Measurements from ENCODE around the gene CA6.

- TF ChIP-seq EP300 (IDR thresholded peaks at IDR 0.05; ENCODE audit: borderline replicate concordance): no peak
- TF ChIP-seq EGR1 (IDR thresholded peaks at IDR 0.05): no peak
- TF ChIP-seq ZBTB7A (IDR thresholded peaks at IDR 0.05; ENCODE audit: low read depth): no peak
- TF ChIP-seq TAF1 (IDR thresholded peaks at IDR 0.05; ENCODE audit: low read depth): no peak
- TF ChIP-seq, protein P1, sequence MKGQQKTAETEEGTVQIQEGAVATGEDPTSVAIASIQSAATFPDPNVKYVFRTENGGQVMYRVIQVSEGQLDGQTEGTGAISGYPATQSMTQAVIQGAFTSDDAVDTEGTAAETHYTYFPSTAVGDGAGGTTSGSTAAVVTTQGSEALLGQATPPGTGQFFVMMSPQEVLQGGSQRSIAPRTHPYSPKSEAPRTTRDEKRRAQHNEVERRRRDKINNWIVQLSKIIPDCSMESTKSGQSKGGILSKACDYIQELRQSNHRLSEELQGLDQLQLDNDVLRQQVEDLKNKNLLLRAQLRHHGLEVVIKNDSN (IDR thresholded peaks at IDR 0.05): no peak
- TF ChIP-seq REST (IDR thresholded peaks at IDR 0.05; ENCODE audit: low read depth): no peak
- no peak for TF ChIP-seq FOXM1 (IDR thresholded peaks at IDR 0.05; ENCODE audit: borderline replicate concordance, low read depth)
- TF ChIP-seq, protein P2, sequence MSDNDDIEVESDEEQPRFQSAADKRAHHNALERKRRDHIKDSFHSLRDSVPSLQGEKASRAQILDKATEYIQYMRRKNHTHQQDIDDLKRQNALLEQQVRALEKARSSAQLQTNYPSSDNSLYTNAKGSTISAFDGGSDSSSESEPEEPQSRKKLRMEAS (IDR thresholded peaks at IDR 0.05): no peak
- no peak for TF ChIP-seq TEAD4 (IDR thresholded peaks at IDR 0.05)
Observed at GRCh38 chr1:9004700-9005394, 59.2 kb downstream of the CA6 start.
